GM19395 (cell line): Measurements from ENCODE around the gene UBD.

Experiments
- ATAC-seq: cut with Tn5 transposase; IDR thresholded peaks from one replicate; pipeline ENCODE4 v1.9.1; 2021; ENCODE audit warnings: mild to moderate bottlenecking, moderate library complexity; ENCODE audit not compliant: unreplicated experiment

Gene UBD

GRCh38 chr6:29524044-29524443, 35.5 kb downstream of the UBD start:
- ATAC-seq, result no peak

- no peak for ATAC-seq
Observed at GRCh38 chr6:29522227-29522626, 37.3 kb downstream of the UBD start.

GRCh38 chr6:29521006-29521680, 38.4 kb downstream of the UBD start:
- ATAC-seq, result no peak

GRCh38 chr6:29520232-29520631, 39.3 kb downstream of the UBD start:
- no peak for ATAC-seq

GRCh38 chr6:29519291-29520010, 40.1 kb downstream of the UBD start:
- no peak for ATAC-seq

- ATAC-seq, result no peak
Observed at GRCh38 chr6:29517728-29518440, 41.6 kb downstream of the UBD start.

- no peak for ATAC-seq
Observed at GRCh38 chr6:29517245-29517644, 42.3 kb downstream of the UBD start.

GRCh38 chr6:29516108-29516507, 43.4 kb downstream of the UBD start:
- no peak for ATAC-seq

GRCh38 chr6:29510746-29511300, 48.7 kb downstream of the UBD start:
- no peak for ATAC-seq

- no peak for ATAC-seq
Observed at GRCh38 chr6:29510202-29510601, 49.3 kb downstream of the UBD start.

GRCh38 chr6:29509711-29510110, 49.8 kb downstream of the UBD start:
- no peak for ATAC-seq

- ATAC-seq, result peak; percentile 70
Observed at GRCh38 chr6:29509239-29509638, 50.3 kb downstream of the UBD start.

- ATAC-seq, result no peak
Observed at GRCh38 chr6:29507319-29507718, 52.2 kb downstream of the UBD start.

- ATAC-seq, result no peak
Observed at GRCh38 chr6:29506446-29507067, 53.0 kb downstream of the UBD start.

GRCh38 chr6:29505808-29506207, 53.7 kb downstream of the UBD start:
- ATAC-seq, result no peak
